ENCODE results near the gene SLC46A2.

The SLC46A2 gene

GRCh38 chr9:112890106-112891081 is at the start of gene SLC46A2:
TSS of gene SLC46A2 (minus strand) at chr9:112890876. CDS start at chr9:112890681, 195 bp downstream.
- Histone ChIP-seq H3K27ac (ENCODE audit: low read depth, low read length) (no peak within 1 kb of the TSS), H2AFZ (ENCODE audit: low read depth, low read length, severe bottlenecking) (no peak within 1 kb of the TSS), H3K4me3 (ENCODE audit: insufficient read depth, low read length, poor library complexity, severe bottlenecking) (no peak within 1 kb of the TSS)

DNA sequence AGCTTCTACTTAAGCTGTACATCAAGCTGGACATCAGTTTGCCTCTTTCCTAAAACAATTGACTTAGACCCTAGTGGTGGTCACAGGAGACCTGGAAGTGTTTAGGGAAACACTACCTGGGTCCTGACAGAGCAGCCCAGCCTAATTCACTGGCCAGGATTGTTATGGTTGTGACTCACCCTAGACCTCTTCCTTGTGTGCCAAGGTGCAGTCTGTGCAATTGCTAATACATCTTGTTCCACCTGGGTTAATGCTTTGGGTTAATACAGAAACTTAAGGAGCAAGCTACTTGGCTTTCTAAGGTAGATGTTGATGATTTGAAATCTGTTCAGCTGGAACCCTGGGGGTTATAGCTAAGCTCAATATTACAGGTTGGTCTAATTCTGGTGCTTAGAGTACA is 48.7 kb upstream of the SLC46A2 start:
- Histone ChIP-seq H4K20me1 (ENCODE audit: low read depth, low read length) (no peaks in the 10 kb centered on the region), H3K9ac (ENCODE audit: low read length) (no peak overlapping the region), H3K36me3 (ENCODE audit: low read length) (no peaks in the 10 kb centered on the region), H2AFZ (ENCODE audit: low read depth, low read length, severe bottlenecking) (no peak overlapping the region), H3K9me3 (ENCODE audit: insufficient read depth, low read length) (no peaks in the 10 kb centered on the region), H3K27me3 (ENCODE audit: low read length) (no peaks in the 10 kb centered on the region), H3K27ac (ENCODE audit: low read depth, low read length) (no peak overlapping the region), H3K4me3 (ENCODE audit: insufficient read depth, low read length, poor library complexity, severe bottlenecking) (no peak overlapping the region), H3K79me2 (ENCODE audit: insufficient read depth, low read length) (no peaks in the 10 kb centered on the region), H3K9me2 (replicated peaks; ENCODE audit: insufficient read depth, low read length) (no peaks in the 10 kb centered on the region), H3F3A (ENCODE audit: insufficient read depth) (no peaks in the 10 kb centered on the region), H3K4me2 (ENCODE audit: low read depth, low read length, poor library complexity, severe bottlenecking) (no peak overlapping the region)
- no peak for TF ChIP-seq CTCF (IDR thresholded peaks at IDR 0.05; ENCODE audit: insufficient read depth, low read length, poor library complexity, severe bottlenecking)
- TF ChIP-seq EZH2phosphoT487 (conservative IDR thresholded peaks at IDR 0.05; ENCODE audit: low read length): no peak

More at GRCh38 chr9:112890106-112891081, at the start of gene SLC46A2:
- no peak for TF ChIP-seq EZH2phosphoT487 (conservative IDR thresholded peaks at IDR 0.05; ENCODE audit: low read length)
- Histone ChIP-seq H3K9ac (ENCODE audit: low read length) (no peak within 1 kb of the TSS), H3F3A (ENCODE audit: insufficient read depth) (no peaks in the 10 kb centered on the region), H3K9me3 (ENCODE audit: insufficient read depth, low read length) (no peaks in the 10 kb centered on the region), H3K9me2 (replicated peaks; ENCODE audit: insufficient read depth, low read length) (no peaks in the 10 kb centered on the region), H4K20me1 (ENCODE audit: low read depth, low read length) (no peaks in the 10 kb centered on the region), H3K79me2 (ENCODE audit: insufficient read depth, low read length) (no peaks in the 10 kb centered on the region), H3K36me3 (ENCODE audit: low read length) (no peaks in the 10 kb centered on the region), H3K27me3 (ENCODE audit: low read length) (no peaks in the 10 kb centered on the region), H3K4me2 (ENCODE audit: low read depth, low read length, poor library complexity, severe bottlenecking) (no peak within 1 kb of the TSS)

GRCh38 chr9:112933696-112934095 is 43.0 kb upstream of the SLC46A2 start:
- no peaks in the 10 kb centered on the region; the same call in 1 of the 2 replicates for H4K20me1 ChIP-seq (ENCODE audit: low read depth, low read length)
- no peaks in the 10 kb centered on the region for H3K79me2 ChIP-seq (ENCODE audit: insufficient read depth, low read length)
- H3K36me3 ChIP-seq (ENCODE audit: low read length): no peaks in the 10 kb centered on the region
- H3K9me3 ChIP-seq (ENCODE audit: insufficient read depth, low read length): no peaks in the 10 kb centered on the region
- H3F3A ChIP-seq (ENCODE audit: insufficient read depth): no peaks in the 10 kb centered on the region
- no peak overlapping the region for H3K27ac ChIP-seq (ENCODE audit: low read depth, low read length)
- TF ChIP-seq CTCF (IDR thresholded peaks at IDR 0.05; ENCODE audit: insufficient read depth, low read length, poor library complexity, severe bottlenecking): no peak
- TF ChIP-seq EZH2phosphoT487 (conservative IDR thresholded peaks at IDR 0.05; ENCODE audit: low read length): no peak
- no peaks in the 10 kb centered on the region for H3K9me2 ChIP-seq (replicated peaks; ENCODE audit: insufficient read depth, low read length)
- no peak overlapping the region for H2AFZ ChIP-seq (ENCODE audit: low read depth, low read length, severe bottlenecking)
- H3K4me3 ChIP-seq (ENCODE audit: insufficient read depth, low read length, poor library complexity, severe bottlenecking): no peak overlapping the region
- H3K4me2 ChIP-seq (ENCODE audit: low read depth, low read length, poor library complexity, severe bottlenecking): no peak overlapping the region
- H3K27me3 ChIP-seq (ENCODE audit: low read length): no peaks in the 10 kb centered on the region
- H3K9ac ChIP-seq (ENCODE audit: low read length): no peak overlapping the region
